IgD-negative memory B cell (primary cell): ENCODE results near the gene SMG1. TPM values are rescaled to one million over a fixed set of nuclear protein-coding genes. Genes with fewer than 3 reads are reported as not detected.

ENCODE experiments used
- H3K27ac Mint-ChIP-seq, 3 donors: one replicate each; pipeline ENCODE4 v1.8.0; 2020 to 2022; ENCODE audit warnings: mild to moderate bottlenecking in 3 of 3, mixed read lengths in 3 of 3, moderate library complexity in 1 of 3
- H3K27me3 Mint-ChIP-seq: one replicate; pipeline ENCODE4 v1.8.0; 2021; ENCODE audit warnings: mixed read lengths
- H3K36me3 Mint-ChIP-seq: one replicate; pipeline ENCODE4 v1.8.0; 2020; ENCODE audit warnings: mild to moderate bottlenecking, mixed read lengths
- H3K4me1 Mint-ChIP-seq, 3 donors: one replicate each; pipeline ENCODE4 v1.8.0; 2020 to 2022; ENCODE audit warnings: mixed read lengths in 3 of 3, mild to moderate bottlenecking in 1 of 3
- H3K4me3 Mint-ChIP-seq, 4 donors: one replicate each; pipeline ENCODE4 v1.8.0; 2020 to 2022; ENCODE audit warnings: mild to moderate bottlenecking in 4 of 4, mixed read lengths in 4 of 4, moderate library complexity in 3 of 4
- H3K9me3 Mint-ChIP-seq, 3 donors: one replicate each; pipeline ENCODE4 v1.8.0; 2020 to 2021; ENCODE audit warnings: mixed read lengths in 3 of 3, mild to moderate bottlenecking in 1 of 3
- polyA plus RNA-seq: library from polyadenylated mRNA; unstranded; fragments of 300-500 nt; fragmentation: Illumina TruSeq; gene quantifications from one replicate; pipeline ENCODE4 v1.2.3, GENCODE V29; 2021

SMG1 gene
- polyA plus RNA-seq, 1 donor from 2014 or later, result 17.2 TPM

DNA sequence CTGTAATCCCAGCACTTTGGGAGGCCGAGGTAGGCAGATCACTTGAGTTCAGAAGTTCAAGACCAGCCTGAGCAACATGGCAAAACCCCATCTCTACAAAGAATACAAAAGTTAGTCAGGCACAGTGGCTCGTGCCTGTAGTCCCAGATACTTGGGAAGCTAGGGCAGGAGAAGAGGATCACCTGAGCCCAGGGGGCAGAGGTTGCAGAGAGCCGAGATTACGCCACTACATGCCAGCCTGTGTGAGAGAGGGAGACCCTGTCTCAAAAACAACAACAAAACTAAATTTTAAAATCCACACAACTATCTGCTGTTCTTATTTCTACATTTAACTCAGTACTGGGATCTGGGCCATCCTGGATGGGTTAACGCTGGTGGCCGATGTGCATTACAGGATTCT is 83.6 kb downstream of the SMG1 start:
- Mint-ChIP-seq H3K27ac (no peak overlapping the region), H3K4me1 (peaks cover 0 to 3% (median 1%) of the 10 kb centered on the region in 3 donors), H3K9me3 (no peaks in the 10 kb centered on the region), H3K36me3 (peaks cover 9% of the 10 kb centered on the region), H3K27me3 (no peaks in the 10 kb centered on the region), H3K4me3 (no peak overlapping the region)

DNA sequence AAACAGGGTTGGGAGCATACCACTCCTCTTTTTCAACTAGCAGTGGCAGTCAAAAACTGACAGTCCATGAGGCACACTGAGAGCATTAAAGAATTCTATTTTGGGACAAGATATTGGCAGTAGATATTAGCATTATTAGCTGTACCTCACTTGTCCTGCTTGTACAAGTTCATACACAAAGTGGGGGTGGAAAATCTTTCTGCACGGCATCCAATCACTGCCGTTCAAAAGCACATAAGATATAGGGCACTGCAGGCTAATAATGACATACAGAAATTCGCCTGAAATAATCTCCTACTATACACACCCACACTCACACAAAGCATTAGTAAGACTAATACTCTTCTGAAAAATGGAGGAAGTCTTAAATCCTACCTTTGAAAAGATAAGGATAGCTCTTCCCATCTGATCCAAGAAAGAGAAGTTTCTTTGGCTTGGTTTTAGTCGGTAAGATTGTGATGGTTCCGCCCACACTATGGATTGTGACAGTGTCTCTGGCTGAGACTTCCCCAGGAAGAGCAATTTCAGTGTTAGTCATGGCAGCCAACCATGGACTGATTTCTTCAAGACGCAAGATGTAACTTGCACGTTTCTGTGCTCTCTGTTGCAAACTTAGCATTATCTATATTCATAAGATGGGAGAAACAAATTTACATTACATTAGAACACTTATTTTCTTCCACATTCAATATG is 84.2 kb downstream of the SMG1 start:
- Mint-ChIP-seq H3K9me3 (no peaks in the 10 kb centered on the region), H3K36me3 (peaks cover 7% of the 10 kb centered on the region), H3K4me3 (no peak overlapping the region), H3K27me3 (no peaks in the 10 kb centered on the region), H3K27ac (no peak overlapping the region), H3K4me1 (peaks cover 0 to 3% (median 1%) of the 10 kb centered on the region in 3 donors)

DNA sequence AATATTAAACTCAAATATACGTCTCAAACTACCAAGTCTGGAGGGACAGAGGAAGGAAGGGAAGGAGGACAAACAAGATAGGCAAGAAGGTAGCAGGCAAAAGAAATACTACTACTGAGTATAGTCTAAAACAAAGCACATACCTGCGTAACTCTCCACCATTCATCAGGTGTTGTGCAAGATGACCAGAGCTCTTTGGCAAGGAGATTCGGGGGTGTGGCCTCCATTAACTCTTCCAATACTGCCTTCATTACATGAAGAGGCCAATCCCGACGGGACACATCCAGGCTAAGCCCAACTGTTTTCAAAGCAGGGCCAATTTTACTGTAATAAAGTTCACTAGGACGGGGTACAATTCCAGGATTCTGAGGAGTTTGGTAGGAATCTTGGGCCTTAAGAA is 86.7 kb downstream of the SMG1 start:
- no peaks in the 10 kb centered on the region for H3K9me3 Mint-ChIP-seq
- H3K4me1 Mint-ChIP-seq, result peaks cover 0 to 3% (median 0%) of the 10 kb centered on the region in 3 donors
- no peak overlapping the region for H3K4me3 Mint-ChIP-seq
- H3K36me3 Mint-ChIP-seq, result peaks cover 6% of the 10 kb centered on the region
- no peak overlapping the region for H3K27ac Mint-ChIP-seq
- no peaks in the 10 kb centered on the region for H3K27me3 Mint-ChIP-seq

DNA sequence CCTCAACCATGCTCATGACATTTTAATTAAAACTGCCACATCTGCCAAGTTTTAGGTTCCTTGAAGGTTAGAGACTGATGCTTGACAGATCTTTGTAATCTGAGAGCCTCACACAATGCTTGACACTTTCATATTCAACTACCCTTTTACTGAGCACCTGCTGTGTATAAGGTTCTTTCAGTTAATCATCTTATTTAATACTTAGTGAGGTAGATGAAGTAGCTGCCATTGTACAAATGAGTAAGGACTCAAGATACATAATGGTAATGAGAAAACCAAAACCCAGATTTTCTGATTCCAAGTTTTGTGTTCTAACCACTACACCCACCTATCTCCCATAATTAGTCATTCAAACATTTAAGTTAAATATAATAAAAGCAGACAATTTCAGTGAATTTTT is 89.5 kb downstream of the SMG1 start:
- H3K27ac Mint-ChIP-seq, result peak overlapping the region in 2 of 3 donors; percentile 24 to 92
- H3K9me3 Mint-ChIP-seq, result no peaks in the 10 kb centered on the region
- H3K4me1 Mint-ChIP-seq, result no peaks in the 10 kb centered on the region
- peaks cover 8% of the 10 kb centered on the region for H3K36me3 Mint-ChIP-seq
- H3K4me3 Mint-ChIP-seq, result no peak overlapping the region
- H3K27me3 Mint-ChIP-seq, result no peaks in the 10 kb centered on the region

DNA sequence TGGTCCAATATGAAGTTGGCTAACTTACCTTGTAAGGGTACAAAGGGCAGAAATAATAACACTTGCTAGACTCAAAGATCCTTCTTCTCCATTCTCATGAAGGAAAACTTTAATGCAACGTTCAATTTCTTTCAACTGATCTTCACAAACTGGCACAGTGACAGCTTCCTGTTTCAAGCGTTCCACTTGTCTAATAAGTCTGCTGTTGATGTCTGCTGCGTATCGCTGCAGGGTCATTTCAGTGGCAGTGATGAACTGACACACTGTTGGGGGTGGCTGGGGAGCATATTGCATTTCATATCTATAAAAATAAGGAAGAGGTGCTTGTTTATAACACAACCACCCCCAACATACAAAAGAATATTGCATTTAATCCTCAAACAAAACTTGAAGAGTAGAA is 91.3 kb downstream of the SMG1 start:
- Mint-ChIP-seq H3K4me1 (no peaks in the 10 kb centered on the region), H3K4me3 (no peak overlapping the region), H3K36me3 (peaks cover 4% of the 10 kb centered on the region), H3K27ac (no peak overlapping the region), H3K27me3 (no peaks in the 10 kb centered on the region), H3K9me3 (no peaks in the 10 kb centered on the region)

DNA sequence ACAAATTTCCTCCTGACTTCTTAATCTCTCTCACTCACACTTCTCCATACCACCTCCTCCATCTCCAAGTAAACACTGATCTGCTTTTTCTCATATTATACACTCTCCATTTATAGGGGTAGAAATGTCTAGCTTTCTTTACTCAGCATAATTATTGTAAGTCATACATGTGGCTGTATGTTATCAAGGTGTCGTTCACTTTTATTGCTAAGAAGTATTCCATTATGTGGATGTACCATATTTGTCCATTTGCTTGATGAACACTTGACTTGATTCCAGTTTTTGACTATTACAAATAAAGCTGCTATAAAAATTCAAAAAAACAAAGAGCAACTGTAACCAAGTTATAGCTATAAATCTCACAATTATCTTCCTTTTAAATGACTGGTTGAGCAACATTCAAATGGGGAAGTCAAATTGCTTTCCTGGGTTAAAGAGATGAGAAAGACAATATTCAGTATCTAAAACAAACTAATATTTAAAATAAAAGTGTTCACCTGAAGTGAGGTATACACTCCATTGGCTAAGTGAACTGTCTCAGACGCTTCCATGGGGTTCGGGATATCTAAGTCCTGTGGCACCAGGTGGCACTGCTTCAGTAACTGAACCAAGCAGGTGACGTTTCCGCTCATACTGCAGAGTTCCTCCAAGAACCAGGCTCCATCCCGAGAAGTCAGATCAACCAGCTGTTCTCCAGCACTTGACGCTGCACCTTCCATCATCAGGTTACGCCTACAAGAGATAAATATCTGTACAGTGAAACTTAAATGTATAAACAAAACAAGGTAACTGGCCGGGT is 92.3 kb downstream of the SMG1 start:
- peaks cover 4% of the 10 kb centered on the region for H3K36me3 Mint-ChIP-seq
- H3K27ac Mint-ChIP-seq, result no peak overlapping the region
- H3K4me3 Mint-ChIP-seq, result no peak overlapping the region
- no peaks in the 10 kb centered on the region for H3K9me3 Mint-ChIP-seq
- H3K27me3 Mint-ChIP-seq, result no peaks in the 10 kb centered on the region
- H3K4me1 Mint-ChIP-seq, result no peaks in the 10 kb centered on the region

DNA sequence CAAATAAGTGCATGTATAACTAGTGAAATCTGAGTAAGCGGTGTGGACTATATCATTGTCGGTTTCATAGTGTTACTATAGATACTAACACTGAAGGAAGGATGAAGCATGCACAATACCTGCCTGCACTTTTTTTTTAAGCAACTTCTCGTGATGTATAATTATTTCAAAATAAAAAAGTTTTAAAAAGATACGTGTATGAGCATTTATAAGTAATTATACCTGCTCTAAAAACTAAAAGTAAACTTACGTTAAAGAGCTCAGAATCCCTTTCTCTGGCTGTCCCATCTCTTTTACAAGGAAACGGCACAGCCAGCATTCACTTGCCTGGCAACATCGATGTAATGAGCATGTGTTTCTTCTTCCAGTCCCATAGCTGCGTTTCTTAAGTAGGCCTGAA is 93.6 kb downstream of the SMG1 start:
- H3K27ac Mint-ChIP-seq, result no peak overlapping the region
- H3K4me1 Mint-ChIP-seq, result no peaks in the 10 kb centered on the region
- H3K4me3 Mint-ChIP-seq, result no peak overlapping the region
- H3K27me3 Mint-ChIP-seq, result no peaks in the 10 kb centered on the region
- H3K9me3 Mint-ChIP-seq, result no peaks in the 10 kb centered on the region
- H3K36me3 Mint-ChIP-seq, result peaks cover 4% of the 10 kb centered on the region

DNA sequence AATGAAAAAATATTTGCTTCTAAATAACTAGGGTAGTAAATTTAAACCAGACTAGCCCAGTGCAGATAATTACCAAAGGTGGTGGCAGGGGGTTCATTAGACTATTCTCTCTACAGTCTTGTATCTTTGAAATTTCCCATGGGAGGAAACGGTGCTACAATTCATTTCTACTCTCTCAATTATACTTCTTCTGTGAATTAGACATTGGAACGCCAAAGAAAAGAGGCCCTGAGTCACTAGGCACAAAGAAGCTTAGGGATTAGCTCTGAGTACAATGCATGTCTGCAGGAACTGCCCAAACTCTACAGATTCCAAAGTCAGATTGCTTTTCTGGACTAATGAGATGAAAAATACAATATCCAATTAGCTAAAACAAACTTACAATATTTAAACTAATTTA is 94.2 kb downstream of the SMG1 start:
- no peaks in the 10 kb centered on the region for H3K4me1 Mint-ChIP-seq
- no peaks in the 10 kb centered on the region for H3K27me3 Mint-ChIP-seq
- no peak overlapping the region for H3K4me3 Mint-ChIP-seq
- no peaks in the 10 kb centered on the region for H3K9me3 Mint-ChIP-seq
- no peak overlapping the region for H3K27ac Mint-ChIP-seq
- H3K36me3 Mint-ChIP-seq, result peaks cover 4% of the 10 kb centered on the region

DNA sequence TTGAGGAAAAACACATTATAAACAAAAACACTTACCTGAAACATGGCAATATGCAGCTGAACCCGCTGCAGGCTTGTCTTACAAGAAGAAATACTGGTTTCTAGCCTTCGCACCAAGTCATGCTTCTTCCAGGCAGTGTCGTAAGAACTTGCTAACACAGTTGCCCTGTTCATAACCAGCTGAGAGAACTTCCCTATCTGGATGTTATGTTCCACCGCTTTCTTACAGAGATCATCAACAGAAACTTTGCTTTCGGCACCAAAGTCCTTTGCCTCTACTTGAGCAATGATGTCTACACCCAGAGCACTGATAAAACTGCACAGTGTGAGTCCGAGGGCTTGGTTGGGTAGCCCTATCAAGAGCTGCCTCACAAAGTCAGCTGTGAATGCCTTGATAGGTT is 97.0 kb downstream of the SMG1 start:
- no peaks in the 10 kb centered on the region for H3K4me1 Mint-ChIP-seq
- H3K9me3 Mint-ChIP-seq, result no peaks in the 10 kb centered on the region
- no peak overlapping the region for H3K4me3 Mint-ChIP-seq
- no peak overlapping the region for H3K27ac Mint-ChIP-seq
- peaks cover 4% of the 10 kb centered on the region for H3K36me3 Mint-ChIP-seq
- H3K27me3 Mint-ChIP-seq, result no peaks in the 10 kb centered on the region

DNA sequence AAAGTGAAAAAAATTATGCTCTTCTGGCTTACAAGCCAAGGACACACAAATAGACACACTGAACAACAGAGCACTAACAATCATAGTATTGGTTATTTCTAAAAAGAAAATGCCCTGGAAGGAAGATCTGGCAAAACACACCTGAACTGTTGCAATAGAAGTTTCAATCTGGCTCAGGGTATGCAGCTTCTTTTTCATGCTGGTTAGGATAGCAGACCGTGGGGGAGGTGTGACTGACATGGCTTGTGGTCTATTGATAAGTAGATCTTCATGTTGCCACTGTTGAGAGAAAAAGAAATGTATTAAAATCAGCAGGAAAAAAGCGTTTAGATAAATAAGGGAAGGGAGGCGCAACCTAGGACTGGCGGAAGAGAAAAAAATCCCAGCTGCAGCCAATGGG is 98.3 kb downstream of the SMG1 start:
- H3K27ac Mint-ChIP-seq, result peak overlapping the region in 1 of 3 donors; percentile 13
- no peaks in the 10 kb centered on the region for H3K27me3 Mint-ChIP-seq
- no peak overlapping the region for H3K4me3 Mint-ChIP-seq
- H3K9me3 Mint-ChIP-seq, result no peaks in the 10 kb centered on the region
- no peaks in the 10 kb centered on the region for H3K4me1 Mint-ChIP-seq
- H3K36me3 Mint-ChIP-seq, result peaks cover 2% of the 10 kb centered on the region

DNA sequence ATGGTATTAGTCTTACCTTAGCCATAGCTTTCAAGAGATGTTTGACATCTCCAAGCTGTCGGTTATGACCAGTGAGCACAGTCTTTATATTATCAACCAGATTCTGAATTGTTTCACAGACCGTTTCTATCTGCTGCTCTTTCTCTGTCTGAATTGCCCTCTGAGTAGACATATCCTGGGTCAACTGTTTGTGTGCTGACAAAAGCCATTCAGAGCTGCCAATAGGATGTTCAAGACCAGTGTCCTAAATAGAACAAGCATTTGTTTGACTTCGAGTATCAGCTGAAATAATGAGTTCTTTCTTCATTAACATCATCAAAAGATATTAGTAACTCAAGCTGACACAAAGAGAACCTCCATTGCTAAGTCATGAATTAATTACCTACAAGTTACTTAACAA is 109.9 kb downstream of the SMG1 start:
- Mint-ChIP-seq H3K36me3 (peaks cover 2% of the 10 kb centered on the region), H3K27ac (peak overlapping the region in 1 of 3 donors; percentile 27), H3K27me3 (no peaks in the 10 kb centered on the region), H3K4me1 (peaks cover 3 to 4% (median 3%) of the 10 kb centered on the region in 3 donors), H3K9me3 (peaks cover 0 to 2% (median 0%) of the 10 kb centered on the region in 3 donors), H3K4me3 (no peak overlapping the region)

DNA sequence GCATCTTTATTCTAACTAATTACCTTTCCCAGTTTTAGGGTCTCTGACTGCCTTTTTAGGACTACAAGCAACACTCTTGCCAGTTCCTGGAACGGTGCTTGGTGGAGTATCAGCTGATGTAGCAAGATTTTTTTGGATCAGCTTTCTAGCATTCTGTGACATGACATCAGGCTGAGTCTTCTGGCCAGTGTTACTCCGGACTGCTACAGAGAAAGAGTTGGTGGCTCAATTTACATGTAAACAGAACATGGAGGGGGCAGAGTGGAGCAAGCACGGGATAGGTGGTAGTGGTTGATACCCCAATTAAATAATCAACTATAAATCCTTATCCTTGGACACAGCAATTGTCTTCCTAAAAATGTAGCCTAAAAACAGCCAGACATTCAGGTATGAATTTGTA is 114.3 kb downstream of the SMG1 start:
- Mint-ChIP-seq H3K27me3 (no peaks in the 10 kb centered on the region), H3K36me3 (peaks cover 2% of the 10 kb centered on the region), H3K27ac (no peak overlapping the region), H3K4me1 (no peaks in the 10 kb centered on the region), H3K4me3 (peak overlapping the region in 1 of 4 donors; percentile 14), H3K9me3 (peaks cover 0 to 2% (median 0%) of the 10 kb centered on the region in 3 donors)

DNA sequence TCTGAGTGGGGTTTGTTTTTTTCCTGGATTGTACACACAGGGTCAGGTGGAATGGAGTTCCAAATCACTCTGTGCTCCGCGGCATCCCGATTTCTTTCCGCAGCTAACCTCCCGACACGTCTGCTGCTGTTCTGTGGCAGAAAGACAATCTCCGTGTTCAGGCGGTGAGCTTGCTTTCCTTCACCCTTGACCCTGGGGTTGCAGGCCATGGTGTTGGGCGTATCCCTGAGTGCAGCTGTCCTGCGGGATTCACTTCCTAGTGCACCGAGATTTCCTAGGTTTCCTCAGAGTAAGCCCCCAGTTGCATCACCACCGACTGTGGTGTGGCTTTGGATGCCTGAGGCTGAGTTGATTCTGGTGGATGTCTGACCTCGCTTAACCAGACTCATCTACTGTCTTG is 117.0 kb downstream of the SMG1 start:
- Mint-ChIP-seq H3K4me3 (no peak overlapping the region), H3K9me3 (peaks cover 0 to 2% (median 0%) of the 10 kb centered on the region in 3 donors), H3K27me3 (no peaks in the 10 kb centered on the region), H3K4me1 (peaks cover under 1 to 1% (median under 1%) of the 10 kb centered on the region in 3 donors), H3K36me3 (peaks cover 2% of the 10 kb centered on the region), H3K27ac (peak overlapping the region in 2 of 3 donors; percentile 32 to 43)

DNA sequence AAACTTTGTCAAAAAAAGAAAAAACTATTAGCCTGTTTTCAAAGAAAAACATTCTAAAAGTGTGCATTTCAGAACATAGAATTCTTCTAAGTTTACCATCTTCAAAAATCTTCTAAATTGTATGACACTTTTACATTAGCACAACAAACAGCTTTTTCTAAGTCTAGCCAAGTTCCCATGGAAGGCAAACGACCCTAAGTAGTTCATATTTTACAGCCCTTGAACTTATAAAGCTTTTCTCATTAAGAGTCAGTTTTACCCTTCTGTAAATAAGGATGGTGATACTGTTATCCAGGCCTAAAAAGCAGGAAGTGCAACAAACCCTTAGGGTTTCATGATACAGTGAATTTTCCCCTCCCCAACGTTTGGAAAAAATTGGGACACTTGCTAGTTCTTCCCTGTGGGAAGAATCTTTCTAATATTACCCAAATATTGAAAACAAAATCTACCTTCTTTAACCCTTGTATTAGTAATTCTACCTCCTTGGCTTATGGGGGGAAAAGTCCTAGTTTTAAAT is 120.9 kb downstream of the SMG1 start:
- Mint-ChIP-seq H3K4me3 (no peak overlapping the region), H3K27ac (peak overlapping the region in 1 of 3 donors; percentile 64), H3K36me3 (no peaks in the 10 kb centered on the region), H3K9me3 (no peaks in the 10 kb centered on the region), H3K4me1 (peaks cover 8 to 18% (median 15%) of the 10 kb centered on the region in 3 donors), H3K27me3 (no peaks in the 10 kb centered on the region)

DNA sequence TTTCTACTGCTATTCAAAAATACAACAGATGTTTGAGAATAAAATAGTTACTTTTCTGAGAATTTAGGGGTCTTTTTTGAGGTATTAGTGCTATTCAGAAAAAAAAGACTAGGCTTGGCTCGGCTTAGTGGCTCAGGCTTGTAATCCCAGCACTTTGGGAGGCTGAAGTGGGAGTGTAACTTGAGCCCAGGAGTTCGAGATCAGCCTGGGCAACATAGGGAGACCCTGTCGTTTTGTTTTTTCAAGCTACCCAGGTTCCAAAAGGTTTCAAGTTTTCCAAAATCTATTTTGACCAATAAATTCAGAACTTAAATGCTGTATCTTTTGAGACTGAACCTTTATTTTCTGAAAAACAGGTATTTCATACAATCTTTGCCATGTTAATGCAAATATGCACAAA is 121.7 kb downstream of the SMG1 start:
- Mint-ChIP-seq H3K27ac (peak overlapping the region; percentile 49 to 83 (median 56)), H3K4me1 (peaks cover 16 to 26% (median 23%) of the 10 kb centered on the region in 3 donors), H3K9me3 (no peaks in the 10 kb centered on the region), H3K27me3 (no peaks in the 10 kb centered on the region), H3K36me3 (no peaks in the 10 kb centered on the region), H3K4me3 (no peak overlapping the region)
